Measurements from ENCODE around the gene CAB39L. TPM values are rescaled to one million over a fixed set of nuclear protein-coding genes. Genes with fewer than 3 reads are reported as not detected.

Gene CAB39L
- total RNA-seq, 1 donor from 2014 or later, result 11.4 TPM

DNA sequence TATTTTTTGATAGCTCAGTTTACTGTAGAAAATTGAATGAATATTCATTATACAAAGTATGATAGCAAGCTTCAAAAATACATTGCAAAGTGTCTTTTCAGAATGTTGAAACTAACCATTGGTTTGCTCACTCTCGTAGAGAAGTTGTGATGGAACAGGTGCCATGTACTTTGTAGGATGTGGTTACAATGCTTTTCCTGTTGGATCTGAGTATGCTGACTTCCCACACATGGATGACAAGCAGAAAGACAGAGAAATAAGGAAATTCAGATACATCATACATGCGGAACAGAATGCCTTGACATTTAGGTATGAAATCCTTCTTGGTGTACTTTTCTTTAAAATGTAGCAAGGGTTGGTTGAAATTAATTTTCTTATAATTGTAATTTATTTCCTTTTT lies 165.7 kb downstream of the CAB39L start:
- no peak overlapping the region for H3K27ac Mint-ChIP-seq
- H3K36me3 Mint-ChIP-seq, result no peaks in the 10 kb centered on the region
- H3K27me3 Mint-ChIP-seq, result no peaks in the 10 kb centered on the region
- no peaks in the 10 kb centered on the region for H3K4me1 Mint-ChIP-seq (ENCODE audit: unreplicated experiment)
- no peaks in the 10 kb centered on the region for H3K9me3 Mint-ChIP-seq
- TF ChIP-seq, protein P1, sequence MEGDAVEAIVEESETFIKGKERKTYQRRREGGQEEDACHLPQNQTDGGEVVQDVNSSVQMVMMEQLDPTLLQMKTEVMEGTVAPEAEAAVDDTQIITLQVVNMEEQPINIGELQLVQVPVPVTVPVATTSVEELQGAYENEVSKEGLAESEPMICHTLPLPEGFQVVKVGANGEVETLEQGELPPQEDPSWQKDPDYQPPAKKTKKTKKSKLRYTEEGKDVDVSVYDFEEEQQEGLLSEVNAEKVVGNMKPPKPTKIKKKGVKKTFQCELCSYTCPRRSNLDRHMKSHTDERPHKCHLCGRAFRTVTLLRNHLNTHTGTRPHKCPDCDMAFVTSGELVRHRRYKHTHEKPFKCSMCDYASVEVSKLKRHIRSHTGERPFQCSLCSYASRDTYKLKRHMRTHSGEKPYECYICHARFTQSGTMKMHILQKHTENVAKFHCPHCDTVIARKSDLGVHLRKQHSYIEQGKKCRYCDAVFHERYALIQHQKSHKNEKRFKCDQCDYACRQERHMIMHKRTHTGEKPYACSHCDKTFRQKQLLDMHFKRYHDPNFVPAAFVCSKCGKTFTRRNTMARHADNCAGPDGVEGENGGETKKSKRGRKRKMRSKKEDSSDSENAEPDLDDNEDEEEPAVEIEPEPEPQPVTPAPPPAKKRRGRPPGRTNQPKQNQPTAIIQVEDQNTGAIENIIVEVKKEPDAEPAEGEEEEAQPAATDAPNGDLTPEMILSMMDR (conservative IDR thresholded peaks at IDR 0.05), result no peak
- no peak for DNase-seq (ENCODE audit: extremely low spot score, unreplicated experiment)
- H3K4me3 Mint-ChIP-seq, result no peak overlapping the region

DNA sequence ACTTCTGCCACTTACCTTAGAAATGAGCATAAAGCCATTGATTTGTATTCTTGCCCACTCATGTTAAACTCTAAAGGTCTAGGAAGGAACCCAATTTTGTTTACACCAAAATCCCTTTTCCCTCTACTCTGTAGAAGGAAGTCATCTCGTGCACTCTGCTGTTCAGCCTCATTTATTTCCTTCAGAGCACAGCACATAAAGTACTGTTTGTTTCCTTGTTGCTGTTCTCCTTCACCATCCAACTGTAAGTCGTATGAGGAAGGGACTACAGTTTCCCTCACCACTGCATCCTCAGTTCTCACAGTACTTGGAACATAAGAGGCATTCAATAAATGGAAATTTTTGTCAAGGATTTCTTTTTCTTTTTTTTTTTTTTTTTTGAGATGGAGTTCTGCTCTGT lies 171.6 kb downstream of the CAB39L start:
- no peak overlapping the region for H3K4me3 Mint-ChIP-seq
- H3K27ac Mint-ChIP-seq, result no peak overlapping the region
- H3K36me3 Mint-ChIP-seq, result peaks cover 9% of the 10 kb centered on the region
- H3K4me1 Mint-ChIP-seq (ENCODE audit: unreplicated experiment), result no peaks in the 10 kb centered on the region
- TF ChIP-seq, protein P1 (conservative IDR thresholded peaks at IDR 0.05), result no peak
- DNase-seq (ENCODE audit: extremely low spot score, unreplicated experiment), result no peak
- no peaks in the 10 kb centered on the region for H3K27me3 Mint-ChIP-seq
- H3K9me3 Mint-ChIP-seq, result no peaks in the 10 kb centered on the region

DNA sequence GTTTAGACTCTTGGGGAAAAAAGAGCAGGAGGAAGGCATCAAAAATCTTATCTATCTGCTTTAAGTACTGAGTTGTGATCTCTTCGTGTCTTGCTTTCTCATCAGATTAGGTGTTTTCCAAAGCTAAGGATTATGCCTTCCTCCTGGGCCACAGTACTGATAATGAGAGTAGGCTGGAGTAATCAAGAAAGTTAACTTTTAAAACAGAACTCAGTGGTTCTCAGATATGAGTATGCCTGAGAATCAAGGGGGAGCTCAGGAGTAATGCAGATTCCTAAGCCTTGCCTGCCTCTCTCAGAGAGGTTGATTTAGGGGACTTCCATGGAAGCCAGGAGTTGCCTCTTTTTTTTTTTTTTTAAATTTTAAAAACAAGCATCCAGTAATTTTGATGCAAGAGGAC lies 172.6 kb downstream of the CAB39L start:
- TF ChIP-seq, protein P1 (conservative IDR thresholded peaks at IDR 0.05), result no peak
- H3K36me3 Mint-ChIP-seq, result peaks cover 9% of the 10 kb centered on the region
- H3K4me3 Mint-ChIP-seq, result no peak overlapping the region
- no peaks in the 10 kb centered on the region for H3K9me3 Mint-ChIP-seq
- no peaks in the 10 kb centered on the region for H3K27me3 Mint-ChIP-seq
- no peaks in the 10 kb centered on the region for H3K4me1 Mint-ChIP-seq (ENCODE audit: unreplicated experiment)
- no peak overlapping the region for H3K27ac Mint-ChIP-seq
- no peak for DNase-seq (ENCODE audit: extremely low spot score, unreplicated experiment)

DNA sequence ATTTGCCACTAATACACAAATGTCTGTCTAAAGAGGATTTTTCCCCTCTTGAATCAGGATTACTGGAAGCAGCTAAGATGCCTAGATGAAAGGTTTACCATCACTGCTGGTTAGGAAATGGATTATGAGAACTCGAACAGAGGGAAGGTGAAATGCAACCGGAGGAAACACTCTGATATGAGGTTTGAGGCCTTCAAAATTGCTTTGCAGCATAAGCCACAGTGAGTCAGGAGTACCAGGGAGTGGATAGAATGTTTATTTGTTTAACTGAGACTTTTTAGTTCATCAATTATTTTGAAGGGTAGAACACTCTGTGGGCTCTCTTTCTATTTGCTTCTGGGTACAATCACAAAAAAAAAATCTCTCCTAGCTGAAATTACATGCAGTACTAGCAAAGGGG lies 178.0 kb downstream of the CAB39L start:
- Mint-ChIP-seq H3K9me3 (no peaks in the 10 kb centered on the region), H3K27me3 (no peaks in the 10 kb centered on the region), H3K4me3 (no peak overlapping the region), H3K36me3 (peaks cover 17% of the 10 kb centered on the region), H3K4me1 (ENCODE audit: unreplicated experiment) (no peaks in the 10 kb centered on the region), H3K27ac (no peak overlapping the region)
- DNase-seq (ENCODE audit: extremely low spot score, unreplicated experiment), result no peak
- TF ChIP-seq, protein P1 (conservative IDR thresholded peaks at IDR 0.05), result no peak

DNA sequence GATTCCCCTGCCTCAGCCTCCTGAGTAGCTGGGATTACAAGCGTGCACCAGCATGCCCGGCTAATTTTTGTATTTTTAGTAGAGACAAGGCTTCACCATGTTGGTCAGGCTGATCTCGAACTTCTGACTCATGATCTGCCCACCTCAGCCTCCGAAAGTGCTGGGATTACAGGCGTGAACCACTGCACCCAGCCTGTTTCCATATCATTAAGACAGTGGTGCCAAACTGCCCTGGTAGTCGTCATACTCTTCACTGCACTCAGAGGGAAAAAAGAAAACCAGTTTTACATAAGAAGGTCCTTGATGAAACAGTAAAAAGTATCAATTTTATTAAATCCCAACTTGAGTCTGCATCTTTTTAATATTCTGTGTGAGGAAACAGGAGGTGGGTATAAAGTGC lies 181.2 kb downstream of the CAB39L start:
- H3K4me3 Mint-ChIP-seq, result no peak overlapping the region
- H3K9me3 Mint-ChIP-seq, result no peaks in the 10 kb centered on the region
- DNase-seq (ENCODE audit: extremely low spot score, unreplicated experiment), result no peak
- no peak overlapping the region for H3K27ac Mint-ChIP-seq
- no peaks in the 10 kb centered on the region for H3K27me3 Mint-ChIP-seq
- TF ChIP-seq, protein P1 (conservative IDR thresholded peaks at IDR 0.05), result no peak
- H3K4me1 Mint-ChIP-seq (ENCODE audit: unreplicated experiment), result no peaks in the 10 kb centered on the region
- peaks cover 17% of the 10 kb centered on the region for H3K36me3 Mint-ChIP-seq

DNA sequence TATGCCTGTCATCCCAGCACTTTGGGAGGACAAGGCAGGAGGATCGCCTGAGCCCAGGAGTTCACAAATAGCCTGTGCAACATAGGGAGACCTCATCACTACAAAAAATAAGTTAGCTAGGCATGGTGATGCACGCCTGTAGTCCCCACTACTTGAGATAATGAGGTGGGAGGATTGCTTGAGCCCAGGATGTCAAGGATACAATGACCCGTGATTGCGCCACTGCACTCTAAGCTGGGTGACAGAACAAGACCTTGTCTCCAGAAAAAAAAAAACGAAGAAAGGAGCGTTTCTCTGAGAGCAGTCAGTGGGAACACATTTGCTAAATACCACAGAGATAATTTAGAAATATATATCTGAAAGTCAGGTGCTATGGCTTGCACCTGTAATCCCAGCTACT lies 184.3 kb downstream of the CAB39L start:
- TF ChIP-seq, protein P1 (conservative IDR thresholded peaks at IDR 0.05), result no peak
- H3K27ac Mint-ChIP-seq, result no peak overlapping the region
- no peaks in the 10 kb centered on the region for H3K27me3 Mint-ChIP-seq
- no peak overlapping the region for H3K4me3 Mint-ChIP-seq
- DNase-seq (ENCODE audit: extremely low spot score, unreplicated experiment), result no peak
- no peaks in the 10 kb centered on the region for H3K4me1 Mint-ChIP-seq (ENCODE audit: unreplicated experiment)
- H3K9me3 Mint-ChIP-seq, result no peaks in the 10 kb centered on the region
- H3K36me3 Mint-ChIP-seq, result peaks cover 29% of the 10 kb centered on the region
